K562 (cell line): ENCODE results near the gene AIFM3. TPM values are rescaled to one million over a fixed set of nuclear protein-coding genes. Genes with fewer than 3 reads are reported as not detected.

Experiments used
- BACH1 ChIP-seq: fragments of 200-800 bp; sonication (Bioruptor generic); IDR thresholded peaks from 2 replicates; pipeline ENCODE4 v1.6.1; 2016; ENCODE audit warnings: missing genetic modification characterization, missing compliant biosample characterization
- E2F4 ChIP-seq: sonication (generic); formaldehyde crosslinking; IDR thresholded peaks from 2 replicates; pipeline ENCODE4 v1.8.0; 2022; ENCODE audit warnings: mild to moderate bottlenecking, low read depth, missing genetic modification reagents
- ETV1 ChIP-seq: fragments of 450-650 bp; conservative IDR thresholded peaks from 2 replicates; pipeline ENCODE4 v1.6.1; 2016; ENCODE audit warnings: missing genetic modification characterization, control low read depth, low read depth, missing compliant biosample characterization
- HDAC6 ChIP-seq: IDR thresholded peaks from 2 replicates; pipeline ENCODE4 v1.6.1; 2012; ENCODE audit warnings: low read depth, mild to moderate bottlenecking, control low read depth, inconsistent platforms, low read length, moderate library complexity
- HDGF ChIP-seq: fragments of 450-650 bp; IDR thresholded peaks from 2 replicates; pipeline ENCODE4 v1.6.1; 2016
- KHSRP ChIP-seq: fragments of 450-650 bp; IDR thresholded peaks from 2 replicates; pipeline ENCODE4 v1.6.1; 2017
- MAZ ChIP-seq, 2 experiments: fragments of 450-650 bp in 1 of 2; sonication (generic) in 1 of 2; formaldehyde crosslinking; IDR thresholded peaks in 1 of 2; conservative IDR thresholded peaks in 1 of 2; 2 replicates each; pipeline versions ENCODE4 v1.4.0 to v1.5.0; 2020; ENCODE audit warnings: mild to moderate bottlenecking in 1 of 2, missing genetic modification reagents in 1 of 2
- RFX7 ChIP-seq: fragments of 250-450 bp; sonication (Bioruptor Pico); IDR thresholded peaks from 2 replicates; pipeline ENCODE4 v1.5.1; 2021; ENCODE audit warnings: mild to moderate bottlenecking
- SIN3B ChIP-seq: fragments of 450-650 bp; IDR thresholded peaks from 2 replicates; pipeline ENCODE4 v1.6.1; 2017; ENCODE audit warnings: low read depth, mild to moderate bottlenecking, moderate library complexity
- SMAD4 ChIP-seq: fragments of 250-450 bp; sonication (Bioruptor Pico); conservative IDR thresholded peaks from 2 replicates; pipeline ENCODE4 v1.8.0; 2021; ENCODE audit warnings: inconsistent platforms, mild to moderate bottlenecking, moderate library complexity
- TCF7L2 ChIP-seq: fragments of 150-350 bp; IDR thresholded peaks from 2 replicates; pipeline ENCODE4 v1.6.1; 2016; ENCODE audit warnings: low read depth, mild to moderate bottlenecking, low read length, moderate library complexity
- ZFP91 ChIP-seq: sonication (generic); formaldehyde crosslinking; IDR thresholded peaks from 2 replicates; pipeline ENCODE4 v1.8.0; 2022; ENCODE audit warnings: mild to moderate bottlenecking, missing genetic modification reagents
- ZHX1 ChIP-seq: fragments of 150-350 bp; conservative IDR thresholded peaks from 2 replicates; pipeline ENCODE4 v1.6.1; 2014; ENCODE audit warnings: low read length
- ZNF384 ChIP-seq: IDR thresholded peaks from 2 replicates; pipeline ENCODE4 v1.6.1; 2012; ENCODE audit warnings: low read depth, low read length, improper control_type of control experiment
- ZNF507 ChIP-seq: conservative IDR thresholded peaks from 2 replicates; pipeline ENCODE4 v1.6.1; 2017; ENCODE audit warnings: missing genetic modification characterization, missing compliant biosample characterization
- polyA plus RNA-seq, 8 experiments: library from polyadenylated mRNA; depleted of rRNA in 4 of 8; stranded (reverse) in 5 of 8; unstranded in 3 of 8; fragments of >200 nt; fragmentation: Nextera tagmentation in 2 of 8; fragmentation: Illumina TruSeq in 1 of 8; extraction: Ambion mirVana in 2 of 8; extraction: Trizol in 1 of 8; gene quantifications; 2 replicates each; pipeline versions ENCODE4 v1.2.1 to v1.2.3, GENCODE V29; 2011 to 2014; ENCODE audit warnings: inconsistent platforms in 1 of 8, missing spikeins in 1 of 8
- total RNA-seq, 7 experiments: library from RNA; depleted of rRNA in 6 of 7; stranded (reverse); fragments of >200 nt in 6 of 7; fragmentation: Illumina TruSeq in 2 of 7; extraction: Trizol in 2 of 7; gene quantifications; 2 replicates each; pipeline versions ENCODE4 v1.2.1 to v1.2.3, GENCODE V29; 2011 to 2021; ENCODE audit warnings: low replicate concordance in 1 of 7
- TF ChIP-seq, protein P1 (sequence below): sonication (generic); formaldehyde crosslinking; IDR thresholded peaks from 2 replicates; pipeline ENCODE4 v1.8.1; 2023; ENCODE audit warnings: mild to moderate bottlenecking, missing genetic modification reagents, moderate library complexity
- TF ChIP-seq, protein P2 (sequence below): IDR thresholded peaks from 2 replicates; pipeline ENCODE4 v1.6.1; 2014; ENCODE audit warnings: antibody characterized with exemption

Gene AIFM3
- total and polyA plus RNA-seq, 9 of the 15 experiments (the other 6 are each of a cell fraction or from before 2014, with no cell fraction given) = 0.03 to 0.20 (median 0.07) TPM; not detected in 1

DNA sequence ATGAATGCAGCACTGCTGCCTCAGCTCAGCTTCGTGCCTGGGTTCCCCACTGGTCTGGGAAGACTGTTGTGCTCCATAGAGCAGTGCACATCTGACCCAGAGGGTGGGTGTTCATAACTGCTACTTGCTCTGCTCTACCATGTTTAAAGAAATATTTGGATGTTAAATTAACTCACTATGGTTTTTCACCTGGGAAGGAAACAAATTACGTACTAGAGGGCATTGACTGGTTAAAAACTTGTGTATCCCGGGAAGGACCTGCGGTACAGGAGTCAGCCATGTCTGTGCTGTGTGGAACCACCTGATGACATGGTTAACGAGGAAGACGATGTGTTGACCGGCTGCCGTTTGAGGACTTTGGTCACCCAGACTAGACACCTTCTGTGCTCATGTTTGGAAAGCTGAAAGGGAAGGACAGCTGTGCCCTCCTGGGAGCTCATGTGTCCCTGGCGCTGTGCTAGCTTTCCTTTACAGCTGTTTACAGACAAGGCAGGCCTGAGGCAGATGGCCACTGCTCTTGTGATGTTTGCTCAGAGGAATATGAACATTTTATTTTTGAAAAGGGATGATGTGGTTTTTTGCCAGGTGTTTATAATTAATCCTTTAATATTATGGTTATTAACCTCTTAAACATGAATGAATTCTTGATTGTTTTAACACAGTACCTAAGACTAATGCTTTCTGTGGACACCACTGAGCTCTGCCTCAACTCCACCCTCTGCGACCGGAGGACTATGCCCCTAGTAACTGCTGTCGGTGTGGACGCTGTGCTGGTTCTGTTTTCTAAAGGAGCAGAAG is 14.3 kb upstream of the AIFM3 start (continued):
- TF ChIP-seq, protein P1, sequence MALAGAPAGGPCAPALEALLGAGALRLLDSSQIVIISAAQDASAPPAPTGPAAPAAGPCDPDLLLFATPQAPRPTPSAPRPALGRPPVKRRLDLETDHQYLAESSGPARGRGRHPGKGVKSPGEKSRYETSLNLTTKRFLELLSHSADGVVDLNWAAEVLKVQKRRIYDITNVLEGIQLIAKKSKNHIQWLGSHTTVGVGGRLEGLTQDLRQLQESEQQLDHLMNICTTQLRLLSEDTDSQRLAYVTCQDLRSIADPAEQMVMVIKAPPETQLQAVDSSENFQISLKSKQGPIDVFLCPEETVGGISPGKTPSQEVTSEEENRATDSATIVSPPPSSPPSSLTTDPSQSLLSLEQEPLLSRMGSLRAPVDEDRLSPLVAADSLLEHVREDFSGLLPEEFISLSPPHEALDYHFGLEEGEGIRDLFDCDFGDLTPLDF (CRISPR knock-in tag) = peak; percentile 72; the same call in 1 of the 2 replicates
- TF ChIP-seq E2F4 (CRISPR knock-in tag) = peak; percentile 67
- TF ChIP-seq MAZ (CRISPR knock-in tag; conservative IDR thresholded peaks at IDR 0.05 in 1 of 2, IDR thresholded peaks at IDR 0.05 in 1 of 2) = no peak
- peak; percentile 38; the same call in 1 of the 2 replicates for TF ChIP-seq ZFP91 (CRISPR knock-in tag)
- TF ChIP-seq SIN3B = 0 out of 2 replicates have a peak, but pooled peaks have one; percentile 6
- TF ChIP-seq TCF7L2 = no peak
- TF ChIP-seq HDGF = no peak
- TF ChIP-seq, protein P2, sequence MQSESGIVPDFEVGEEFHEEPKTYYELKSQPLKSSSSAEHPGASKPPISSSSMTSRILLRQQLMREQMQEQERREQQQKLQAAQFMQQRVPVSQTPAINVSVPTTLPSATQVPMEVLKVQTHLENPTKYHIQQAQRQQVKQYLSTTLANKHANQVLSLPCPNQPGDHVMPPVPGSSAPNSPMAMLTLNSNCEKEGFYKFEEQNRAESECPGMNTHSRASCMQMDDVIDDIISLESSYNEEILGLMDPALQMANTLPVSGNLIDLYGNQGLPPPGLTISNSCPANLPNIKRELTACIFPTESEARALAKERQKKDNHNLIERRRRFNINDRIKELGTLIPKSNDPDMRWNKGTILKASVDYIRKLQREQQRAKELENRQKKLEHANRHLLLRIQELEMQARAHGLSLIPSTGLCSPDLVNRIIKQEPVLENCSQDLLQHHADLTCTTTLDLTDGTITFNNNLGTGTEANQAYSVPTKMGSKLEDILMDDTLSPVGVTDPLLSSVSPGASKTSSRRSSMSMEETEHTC = no peak
- no peak for TF ChIP-seq ETV1
- TF ChIP-seq BACH1 (tag) = no peak
- no peak for TF ChIP-seq KHSRP
- TF ChIP-seq SMAD4 (CRISPR knock-in tag) = peak; percentile 14; the same call in 1 of the 2 replicates
- TF ChIP-seq ZHX1 = no peak
- TF ChIP-seq ZNF507 = no peak
- no peak for TF ChIP-seq ZNF384
- TF ChIP-seq HDAC6 = peak; percentile 21; the same call in 1 of the 2 replicates
- TF ChIP-seq RFX7 = no peak
